ENCODE data around the gene INA.

GRCh38 chr10:103256613-103257012 lies 20.3 kb upstream of the INA start:
- TF ChIP-seq CTCF (IDR thresholded peaks at IDR 0.05; ENCODE audit: poor library complexity) (no peak), EZH2 (IDR thresholded peaks at IDR 0.05; ENCODE audit: borderline replicate concordance) (no peak)

Measured in hepatocyte (in vitro differentiated cells).